Measurements from ENCODE around the gene MRTFA.

MRTFA gene

GRCh38 chr22:40613067-40613466, 23.5 kb downstream of the MRTFA start:
- Histone ChIP-seq H3K4me3 (ENCODE audit: insufficient read depth, low read depth, low read length, poor library complexity, severe bottlenecking) (no peak overlapping the region), H3K9me3 (ENCODE audit: control insufficient read depth, low read length) (no peaks in the 10 kb centered on the region), H3K27ac (ENCODE audit: insufficient read depth, low read length, poor library complexity, severe bottlenecking) (no peak overlapping the region), H3K4me1 (ENCODE audit: control insufficient read depth, insufficient read depth, low read length, poor library complexity, severe bottlenecking) (no peaks in the 10 kb centered on the region), H3K27me3 (replicated peaks; ENCODE audit: control insufficient read depth, insufficient read depth, low read length, poor library complexity, severe bottlenecking) (no peaks in the 10 kb centered on the region), H3K36me3 (ENCODE audit: control insufficient read depth, insufficient read depth, low read length) (no peaks in the 10 kb centered on the region)
- DNase-seq = no peak

- no peak for DNase-seq
- Histone ChIP-seq H3K27ac (ENCODE audit: insufficient read depth, low read length, poor library complexity, severe bottlenecking) (no peak overlapping the region), H3K4me3 (ENCODE audit: insufficient read depth, low read depth, low read length, poor library complexity, severe bottlenecking) (no peak overlapping the region), H3K4me1 (ENCODE audit: control insufficient read depth, insufficient read depth, low read length, poor library complexity, severe bottlenecking) (no peaks in the 10 kb centered on the region), H3K36me3 (ENCODE audit: control insufficient read depth, insufficient read depth, low read length) (no peaks in the 10 kb centered on the region), H3K27me3 (replicated peaks; ENCODE audit: control insufficient read depth, insufficient read depth, low read length, poor library complexity, severe bottlenecking) (no peaks in the 10 kb centered on the region), H3K9me3 (ENCODE audit: control insufficient read depth, low read length) (no peaks in the 10 kb centered on the region)
Observed at GRCh38 chr22:40612291-40612751, 24.2 kb downstream of the MRTFA start.

- DNase-seq = no peak
- Histone ChIP-seq H3K9me3 (ENCODE audit: control insufficient read depth, low read length) (no peaks in the 10 kb centered on the region), H3K36me3 (ENCODE audit: control insufficient read depth, insufficient read depth, low read length) (no peaks in the 10 kb centered on the region), H3K27me3 (replicated peaks; ENCODE audit: control insufficient read depth, insufficient read depth, low read length, poor library complexity, severe bottlenecking) (no peaks in the 10 kb centered on the region), H3K4me3 (ENCODE audit: insufficient read depth, low read depth, low read length, poor library complexity, severe bottlenecking) (no peak overlapping the region), H3K27ac (ENCODE audit: insufficient read depth, low read length, poor library complexity, severe bottlenecking) (no peak overlapping the region), H3K4me1 (ENCODE audit: control insufficient read depth, insufficient read depth, low read length, poor library complexity, severe bottlenecking) (no peaks in the 10 kb centered on the region)
Observed at GRCh38 chr22:40611606-40612005, 24.9 kb downstream of the MRTFA start.

- Histone ChIP-seq H3K9me3 (ENCODE audit: control insufficient read depth, low read length) (no peaks in the 10 kb centered on the region), H3K27ac (ENCODE audit: insufficient read depth, low read length, poor library complexity, severe bottlenecking) (no peak overlapping the region), H3K27me3 (replicated peaks; ENCODE audit: control insufficient read depth, insufficient read depth, low read length, poor library complexity, severe bottlenecking) (no peaks in the 10 kb centered on the region), H3K4me3 (ENCODE audit: insufficient read depth, low read depth, low read length, poor library complexity, severe bottlenecking) (no peak overlapping the region), H3K36me3 (ENCODE audit: control insufficient read depth, insufficient read depth, low read length) (no peaks in the 10 kb centered on the region), H3K4me1 (ENCODE audit: control insufficient read depth, insufficient read depth, low read length, poor library complexity, severe bottlenecking) (peaks cover 3% of the 10 kb centered on the region)
- DNase-seq = no peak
Observed at GRCh38 chr22:40610329-40610850, 26.1 kb downstream of the MRTFA start.

GRCh38 chr22:40609216-40609615, 27.3 kb downstream of the MRTFA start:
- no peaks in the 10 kb centered on the region for H3K27me3 ChIP-seq (replicated peaks; ENCODE audit: control insufficient read depth, insufficient read depth, low read length, poor library complexity, severe bottlenecking)
- peaks cover 4% of the 10 kb centered on the region for H3K4me1 ChIP-seq (ENCODE audit: control insufficient read depth, insufficient read depth, low read length, poor library complexity, severe bottlenecking)
- no peak overlapping the region for H3K27ac ChIP-seq (ENCODE audit: insufficient read depth, low read length, poor library complexity, severe bottlenecking)
- H3K4me3 ChIP-seq (ENCODE audit: insufficient read depth, low read depth, low read length, poor library complexity, severe bottlenecking) = no peak overlapping the region
- H3K9me3 ChIP-seq (ENCODE audit: control insufficient read depth, low read length) = no peaks in the 10 kb centered on the region
- no peak for DNase-seq
- H3K36me3 ChIP-seq (ENCODE audit: control insufficient read depth, insufficient read depth, low read length) = no peaks in the 10 kb centered on the region

- H3K4me1 ChIP-seq (ENCODE audit: control insufficient read depth, insufficient read depth, low read length, poor library complexity, severe bottlenecking) = peaks cover 4% of the 10 kb centered on the region
- H3K27me3 ChIP-seq (replicated peaks; ENCODE audit: control insufficient read depth, insufficient read depth, low read length, poor library complexity, severe bottlenecking) = no peaks in the 10 kb centered on the region
- no peak overlapping the region for H3K4me3 ChIP-seq (ENCODE audit: insufficient read depth, low read depth, low read length, poor library complexity, severe bottlenecking)
- no peaks in the 10 kb centered on the region for H3K36me3 ChIP-seq (ENCODE audit: control insufficient read depth, insufficient read depth, low read length)
- no peak overlapping the region for H3K27ac ChIP-seq (ENCODE audit: insufficient read depth, low read length, poor library complexity, severe bottlenecking)
- no peaks in the 10 kb centered on the region for H3K9me3 ChIP-seq (ENCODE audit: control insufficient read depth, low read length)
- no peak for DNase-seq
Observed at GRCh38 chr22:40607506-40607905, 29.0 kb downstream of the MRTFA start.

GRCh38 chr22:40606306-40606705, 30.2 kb downstream of the MRTFA start:
- Histone ChIP-seq H3K27ac (ENCODE audit: insufficient read depth, low read length, poor library complexity, severe bottlenecking) (no peak overlapping the region), H3K27me3 (replicated peaks; ENCODE audit: control insufficient read depth, insufficient read depth, low read length, poor library complexity, severe bottlenecking) (no peaks in the 10 kb centered on the region), H3K4me3 (ENCODE audit: insufficient read depth, low read depth, low read length, poor library complexity, severe bottlenecking) (no peak overlapping the region), H3K4me1 (ENCODE audit: control insufficient read depth, insufficient read depth, low read length, poor library complexity, severe bottlenecking) (peaks cover 4% of the 10 kb centered on the region), H3K36me3 (ENCODE audit: control insufficient read depth, insufficient read depth, low read length) (no peaks in the 10 kb centered on the region), H3K9me3 (ENCODE audit: control insufficient read depth, low read length) (no peaks in the 10 kb centered on the region)
- no peak for DNase-seq

GRCh38 chr22:40605761-40606160, 30.8 kb downstream of the MRTFA start:
- Histone ChIP-seq H3K27ac (ENCODE audit: insufficient read depth, low read length, poor library complexity, severe bottlenecking) (no peak overlapping the region), H3K27me3 (replicated peaks; ENCODE audit: control insufficient read depth, insufficient read depth, low read length, poor library complexity, severe bottlenecking) (no peaks in the 10 kb centered on the region), H3K4me1 (ENCODE audit: control insufficient read depth, insufficient read depth, low read length, poor library complexity, severe bottlenecking) (peaks cover 4% of the 10 kb centered on the region), H3K4me3 (ENCODE audit: insufficient read depth, low read depth, low read length, poor library complexity, severe bottlenecking) (no peak overlapping the region), H3K9me3 (ENCODE audit: control insufficient read depth, low read length) (no peaks in the 10 kb centered on the region), H3K36me3 (ENCODE audit: control insufficient read depth, insufficient read depth, low read length) (no peaks in the 10 kb centered on the region)
- DNase-seq = no peak

- Histone ChIP-seq H3K36me3 (ENCODE audit: control insufficient read depth, insufficient read depth, low read length) (no peaks in the 10 kb centered on the region), H3K9me3 (ENCODE audit: control insufficient read depth, low read length) (no peaks in the 10 kb centered on the region), H3K4me3 (ENCODE audit: insufficient read depth, low read depth, low read length, poor library complexity, severe bottlenecking) (no peak overlapping the region), H3K27me3 (replicated peaks; ENCODE audit: control insufficient read depth, insufficient read depth, low read length, poor library complexity, severe bottlenecking) (no peaks in the 10 kb centered on the region), H3K4me1 (ENCODE audit: control insufficient read depth, insufficient read depth, low read length, poor library complexity, severe bottlenecking) (peaks cover 4% of the 10 kb centered on the region), H3K27ac (ENCODE audit: insufficient read depth, low read length, poor library complexity, severe bottlenecking) (no peak overlapping the region)
- no peak for DNase-seq
Observed at GRCh38 chr22:40603088-40603605, 33.4 kb downstream of the MRTFA start.

GRCh38 chr22:40602231-40602630, 34.3 kb downstream of the MRTFA start:
- no peak for DNase-seq
- Histone ChIP-seq H3K27ac (ENCODE audit: insufficient read depth, low read length, poor library complexity, severe bottlenecking) (no peak overlapping the region), H3K4me1 (ENCODE audit: control insufficient read depth, insufficient read depth, low read length, poor library complexity, severe bottlenecking) (peaks cover 4% of the 10 kb centered on the region), H3K27me3 (replicated peaks; ENCODE audit: control insufficient read depth, insufficient read depth, low read length, poor library complexity, severe bottlenecking) (no peaks in the 10 kb centered on the region), H3K9me3 (ENCODE audit: control insufficient read depth, low read length) (no peaks in the 10 kb centered on the region), H3K4me3 (ENCODE audit: insufficient read depth, low read depth, low read length, poor library complexity, severe bottlenecking) (no peak overlapping the region), H3K36me3 (ENCODE audit: control insufficient read depth, insufficient read depth, low read length) (no peaks in the 10 kb centered on the region)
